Kidney tubule cell (primary cell): Measurements from ENCODE around the gene NAE1.
"Not testable (repeated sequence)": the region's sequence is repeated elsewhere in the genome, so short reads cannot be mapped to it uniquely, and the experiment has no call there.

Experiments used
- DNase-seq: peaks from one replicate; pipeline ENCODE4 v3.0.0-alpha.2; 2018; ENCODE audit warnings: low spot score

NAE1 gene

DNA sequence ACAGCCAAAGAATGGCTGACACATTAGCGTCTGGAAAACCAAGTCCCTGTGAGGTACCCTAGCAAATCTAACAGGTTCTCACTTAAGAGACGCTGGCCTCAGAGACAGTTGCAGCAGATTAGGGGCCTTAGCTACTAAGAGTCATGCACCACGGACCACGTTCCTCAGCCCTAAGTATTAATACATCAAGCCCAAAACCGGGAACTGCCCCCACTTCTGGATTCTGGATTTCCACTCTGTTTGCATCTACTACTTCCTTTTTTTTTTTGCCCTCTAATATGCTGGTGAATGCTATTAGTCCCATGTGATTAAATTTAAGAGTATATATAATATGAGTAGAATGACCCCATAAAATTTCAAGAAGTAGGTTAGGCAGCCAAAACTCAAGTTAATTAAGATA, 28.6 kb downstream of the NAE1 start:
- DNase-seq, result no peak

DNA sequence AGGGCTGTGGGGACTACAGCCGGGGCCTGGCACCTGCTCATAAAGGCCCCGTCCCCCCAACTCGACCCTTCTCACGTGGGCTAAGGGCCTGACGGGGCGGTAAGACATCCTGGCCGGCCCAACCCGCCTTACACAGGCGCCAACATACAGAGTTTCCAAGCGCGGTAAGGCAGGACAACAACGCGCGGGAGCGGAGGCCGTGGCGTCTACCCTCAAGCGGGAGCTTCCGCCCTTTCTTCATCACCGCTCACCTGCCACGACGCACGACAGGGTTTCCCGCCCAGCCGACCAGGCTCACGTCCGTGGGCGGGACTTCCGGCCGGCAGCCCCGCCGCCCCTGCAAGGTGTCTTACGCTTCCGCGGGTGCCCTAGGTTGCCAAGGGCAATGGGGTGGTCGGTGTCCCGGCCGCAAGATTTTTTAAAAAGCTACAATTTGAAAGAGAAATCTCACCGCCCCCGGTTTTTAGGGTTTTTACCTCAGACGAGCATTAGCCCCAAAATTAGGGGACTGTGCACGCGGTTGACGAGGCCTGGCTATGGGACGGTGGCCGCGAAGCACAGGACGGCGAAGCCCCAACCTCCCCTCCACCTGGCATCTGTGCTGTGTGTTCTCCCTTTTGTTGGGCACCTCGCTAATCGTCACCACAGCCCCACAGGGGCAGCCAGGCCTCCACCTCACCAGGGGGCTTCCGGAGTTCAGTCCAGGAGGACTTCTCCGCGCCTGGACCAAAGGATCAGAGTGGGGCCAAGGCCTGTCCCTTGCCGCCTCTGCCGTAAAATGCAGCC, 29.3 kb downstream of the NAE1 start, which contains the start of gene TERB1:
TSS of gene TERB1 (minus strand) at position 265 of the 786 bp plus-strand sequence. CDS start 4,786 bp downstream, outside the sequence.
- no peak for DNase-seq

DNA sequence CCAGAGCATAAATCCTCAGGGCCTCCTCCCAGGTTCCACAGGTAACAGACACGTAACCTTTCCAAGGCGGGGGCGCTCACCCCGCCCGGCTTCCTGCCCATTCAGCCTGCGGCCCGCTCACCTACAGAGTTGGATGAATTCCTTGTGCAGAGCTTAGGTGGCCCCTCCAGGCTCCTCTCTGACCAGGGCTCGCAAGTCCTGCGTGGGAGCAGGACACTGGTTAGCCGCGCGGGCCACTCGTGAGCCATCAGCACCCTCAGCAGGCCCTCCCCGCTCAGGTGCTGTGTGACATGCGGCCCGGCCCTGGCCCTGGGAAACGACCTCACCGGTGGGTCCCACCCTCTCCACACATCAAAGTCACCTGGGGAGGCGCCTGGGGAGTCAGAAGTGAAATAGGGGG, 29.9 kb downstream of the NAE1 start:
- DNase-seq, result no peak

DNA sequence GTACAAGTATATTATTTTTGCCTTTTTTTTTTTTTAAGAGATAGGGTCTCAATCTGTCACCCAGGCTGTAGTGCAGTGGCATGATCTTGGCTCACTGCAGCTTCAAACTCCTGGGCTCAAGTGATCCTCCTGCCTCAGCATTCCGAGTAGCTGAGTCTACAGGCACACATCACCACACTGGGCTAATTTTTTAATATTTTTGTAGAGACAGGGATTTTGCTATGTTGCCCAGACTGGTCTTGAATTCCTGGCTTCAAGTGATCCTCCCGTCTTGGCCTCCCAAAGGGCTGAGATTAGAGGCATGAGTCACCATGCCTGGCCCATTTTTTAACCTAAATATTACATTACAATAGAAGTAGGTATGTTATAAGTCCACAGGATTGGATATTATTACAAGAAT, 32.6 kb downstream of the NAE1 start:
- peak; percentile 27 for DNase-seq

DNA sequence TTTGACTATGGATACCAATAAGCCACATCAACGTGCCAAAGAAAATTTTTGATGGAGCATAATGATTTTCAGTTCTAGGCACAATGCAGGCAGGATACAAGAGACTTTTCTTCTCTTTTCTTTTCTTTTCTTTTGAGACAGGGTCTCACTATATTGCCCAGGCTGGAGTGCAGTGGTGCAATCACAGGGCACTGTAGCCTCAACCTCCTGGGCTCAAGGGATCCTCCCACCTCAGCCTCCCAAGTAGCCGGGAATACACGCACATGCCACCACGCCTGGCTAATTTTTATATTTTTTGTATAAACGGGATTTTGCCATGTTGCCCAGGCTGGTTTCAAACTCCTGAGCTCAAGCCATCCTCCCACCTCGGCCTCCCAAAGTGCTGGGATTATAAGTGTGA, 36.8 kb downstream of the NAE1 start:
- DNase-seq, result not testable (repeated sequence)

DNA sequence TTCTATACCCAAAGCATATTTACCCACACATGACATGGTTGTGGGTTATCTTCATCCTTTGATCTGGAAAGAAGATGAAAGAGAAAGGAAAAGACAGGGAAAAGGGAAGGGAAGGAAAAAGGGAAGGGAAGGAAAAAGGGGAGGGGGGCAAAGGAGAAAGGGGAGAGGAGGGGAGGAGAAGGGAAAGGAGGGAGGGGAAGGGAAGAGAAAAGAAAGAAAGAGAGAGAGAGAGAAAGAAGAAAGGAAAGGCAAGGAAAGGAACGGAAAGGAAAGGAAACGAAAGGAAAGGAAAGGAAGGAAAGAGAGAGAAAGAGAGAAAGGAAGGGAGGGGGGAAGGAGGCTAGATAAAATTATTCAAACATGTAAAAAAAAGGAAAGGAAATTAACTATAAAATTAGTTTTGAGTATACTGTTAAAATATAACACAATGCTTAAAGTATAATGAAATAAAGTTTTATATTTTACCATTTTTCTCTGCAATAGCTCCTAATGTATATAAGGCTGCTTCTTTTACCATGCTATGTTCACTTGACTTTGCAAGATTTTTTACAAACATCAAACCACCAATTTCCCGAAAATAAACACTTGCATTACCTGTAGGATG, 40.5 kb downstream of the NAE1 start:
- DNase-seq, result no peak

DNA sequence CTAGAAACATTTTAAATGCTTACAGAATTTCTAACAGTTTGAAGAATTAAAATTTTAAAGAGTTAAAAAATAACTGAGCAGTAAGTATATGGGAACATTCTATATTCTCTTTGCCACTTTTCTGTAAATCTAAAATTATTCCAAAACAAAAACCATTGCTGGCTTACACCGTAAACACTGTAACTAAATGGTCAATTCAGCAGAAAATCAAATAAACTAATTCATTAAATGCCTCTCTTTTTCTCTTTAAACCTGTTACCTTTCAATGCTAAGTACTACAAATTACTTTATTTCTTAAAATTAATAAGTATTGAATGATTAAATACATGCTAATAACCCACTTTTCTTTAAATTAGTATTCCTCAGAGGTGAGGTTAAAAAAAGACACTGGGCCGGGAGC, 43.3 kb downstream of the NAE1 start:
- no peak for DNase-seq

DNA sequence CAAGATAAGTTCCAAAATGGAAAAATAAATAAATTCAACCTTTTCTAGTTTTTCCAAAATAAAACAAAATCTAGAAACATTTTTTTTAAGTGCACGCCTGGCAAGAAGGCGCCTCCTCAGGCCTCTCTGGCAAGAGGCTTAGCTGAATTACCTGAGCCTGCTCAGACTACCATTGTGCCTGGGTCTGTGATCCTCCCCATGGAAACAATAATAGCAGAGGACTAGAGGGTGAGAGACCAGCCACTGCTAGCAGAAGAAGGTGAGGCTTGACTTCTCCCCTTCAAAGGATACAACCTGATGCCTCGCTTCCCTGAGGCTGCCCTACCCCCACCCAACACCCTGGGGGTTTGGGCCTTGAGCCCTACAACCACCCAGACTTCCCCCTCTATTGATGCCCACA, 44.2 kb downstream of the NAE1 start:
- DNase-seq, result no peak

DNA sequence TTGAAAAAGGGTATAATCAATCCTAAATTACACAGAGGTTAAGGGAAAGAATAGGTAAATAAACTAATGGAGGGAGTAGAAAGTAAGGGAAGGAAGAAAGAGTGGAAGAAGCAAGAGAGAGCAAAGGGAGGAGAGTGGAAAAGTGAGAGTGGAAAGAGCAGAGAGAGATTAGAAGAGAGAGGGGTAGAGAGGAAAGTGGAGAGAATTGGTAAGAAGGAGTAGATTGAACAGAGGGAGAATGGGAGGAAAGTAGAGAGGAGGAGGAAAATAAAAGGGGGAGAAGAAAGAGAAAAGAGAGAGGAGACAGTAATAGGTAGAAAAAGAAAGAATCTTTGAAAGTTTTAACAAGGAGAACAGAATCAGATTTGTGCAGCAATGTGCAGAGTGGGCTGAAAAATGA, 54.3 kb downstream of the NAE1 start:
- DNase-seq, result no peak

DNA sequence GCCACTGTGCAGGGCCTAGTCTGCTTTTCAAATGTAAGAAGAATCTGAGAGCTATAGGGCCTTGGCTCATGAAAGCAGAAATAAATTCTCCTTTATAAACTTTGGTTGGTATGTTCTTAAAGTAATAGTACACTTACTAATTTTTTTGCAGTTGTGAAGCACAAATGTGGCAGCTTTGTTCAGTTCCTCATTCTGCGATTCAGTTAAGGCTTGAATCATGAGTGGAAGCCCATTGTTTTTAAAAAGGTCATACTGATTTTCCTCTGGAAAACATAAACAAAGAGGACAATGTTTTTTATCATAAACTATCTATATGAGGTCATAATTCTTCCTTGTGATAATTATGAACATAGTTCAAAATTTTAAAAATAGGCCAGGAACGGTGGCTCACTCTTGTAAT, 55.8 kb downstream of the NAE1 start:
- no peak for DNase-seq

DNA sequence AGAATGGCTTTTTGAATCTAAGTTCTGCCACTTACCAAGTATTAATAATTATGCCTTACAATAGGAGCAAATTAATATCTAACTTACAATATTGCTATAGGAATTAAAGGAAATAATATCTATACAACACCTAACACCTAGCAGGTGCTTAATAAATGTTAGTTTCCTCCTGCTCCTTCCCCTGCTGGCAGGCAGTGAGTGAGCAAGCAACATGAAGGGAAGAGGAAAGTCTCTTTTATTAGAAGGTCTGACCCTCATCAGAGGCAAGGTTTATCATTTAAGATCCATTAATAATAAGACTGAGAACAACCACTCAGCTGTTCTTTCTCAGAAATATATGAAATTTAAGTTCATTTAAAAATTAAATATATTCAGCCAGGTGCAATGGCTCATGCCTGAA, 72.7 kb downstream of the NAE1 start:
- DNase-seq, result no peak

DNA sequence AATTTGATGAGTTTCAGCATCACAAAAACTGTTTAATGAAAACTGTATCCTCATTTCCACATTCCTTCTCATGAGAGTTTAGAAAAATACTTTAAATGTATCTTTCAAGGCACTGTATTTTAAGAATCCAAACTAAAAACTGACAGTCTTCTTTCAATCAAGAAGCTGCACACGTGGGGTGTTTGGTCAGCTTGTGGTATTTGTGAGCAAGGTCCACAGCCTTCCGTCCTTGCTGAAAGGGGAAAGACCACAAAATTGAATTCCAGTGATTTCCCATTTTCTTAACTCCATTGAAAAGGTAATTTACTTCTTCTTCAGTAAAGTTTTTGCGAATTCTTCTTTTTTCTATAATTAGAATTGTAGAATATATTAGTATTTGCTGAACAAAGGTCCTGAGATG, 76.0 kb downstream of the NAE1 start:
- no peak for DNase-seq

DNA sequence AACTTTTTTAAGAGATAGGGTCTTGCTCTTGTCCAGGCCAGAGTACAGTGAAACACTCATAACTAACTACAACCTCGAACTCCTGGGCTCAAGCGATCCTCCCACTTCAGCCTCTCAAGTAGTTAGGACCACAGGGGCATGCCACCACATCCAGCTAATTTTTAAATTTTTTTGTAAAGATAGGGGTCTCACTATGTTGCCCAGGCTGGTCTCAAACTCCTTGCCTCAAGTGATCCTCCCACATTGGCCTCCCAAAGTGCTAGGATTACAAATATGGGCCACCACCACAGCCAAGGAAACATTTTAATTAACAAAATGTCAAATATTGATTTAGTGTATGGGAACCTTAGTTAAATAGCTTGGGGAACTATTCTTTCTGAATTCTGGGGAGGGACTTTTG, 76.6 kb downstream of the NAE1 start:
- no peak for DNase-seq

DNA sequence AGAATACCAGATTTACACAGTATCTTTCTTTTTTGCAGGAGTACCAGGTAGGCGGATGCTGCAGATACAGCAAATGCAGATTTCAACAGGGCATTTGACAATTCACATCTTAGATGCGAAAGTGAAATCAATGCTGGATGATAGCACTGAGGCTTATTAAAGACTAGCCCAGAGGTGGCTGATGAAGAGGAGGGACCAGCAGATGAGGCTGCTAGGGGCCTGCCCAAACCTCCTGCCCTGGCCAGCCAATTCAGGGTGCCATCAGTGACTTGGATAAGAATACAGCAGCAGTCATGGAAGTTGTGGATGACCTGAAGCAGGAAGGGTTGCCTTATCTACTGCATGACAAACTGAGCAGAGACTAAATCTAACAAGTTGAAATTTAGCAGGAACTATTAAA, 77.8 kb downstream of the NAE1 start:
- no peak for DNase-seq
